ENCODE results near the gene NDUFAF3.
"Not testable (repeated sequence)": the region's sequence is repeated elsewhere in the genome, so short reads cannot be mapped to it uniquely, and the experiment has no call there.

The NDUFAF3 gene

DNA sequence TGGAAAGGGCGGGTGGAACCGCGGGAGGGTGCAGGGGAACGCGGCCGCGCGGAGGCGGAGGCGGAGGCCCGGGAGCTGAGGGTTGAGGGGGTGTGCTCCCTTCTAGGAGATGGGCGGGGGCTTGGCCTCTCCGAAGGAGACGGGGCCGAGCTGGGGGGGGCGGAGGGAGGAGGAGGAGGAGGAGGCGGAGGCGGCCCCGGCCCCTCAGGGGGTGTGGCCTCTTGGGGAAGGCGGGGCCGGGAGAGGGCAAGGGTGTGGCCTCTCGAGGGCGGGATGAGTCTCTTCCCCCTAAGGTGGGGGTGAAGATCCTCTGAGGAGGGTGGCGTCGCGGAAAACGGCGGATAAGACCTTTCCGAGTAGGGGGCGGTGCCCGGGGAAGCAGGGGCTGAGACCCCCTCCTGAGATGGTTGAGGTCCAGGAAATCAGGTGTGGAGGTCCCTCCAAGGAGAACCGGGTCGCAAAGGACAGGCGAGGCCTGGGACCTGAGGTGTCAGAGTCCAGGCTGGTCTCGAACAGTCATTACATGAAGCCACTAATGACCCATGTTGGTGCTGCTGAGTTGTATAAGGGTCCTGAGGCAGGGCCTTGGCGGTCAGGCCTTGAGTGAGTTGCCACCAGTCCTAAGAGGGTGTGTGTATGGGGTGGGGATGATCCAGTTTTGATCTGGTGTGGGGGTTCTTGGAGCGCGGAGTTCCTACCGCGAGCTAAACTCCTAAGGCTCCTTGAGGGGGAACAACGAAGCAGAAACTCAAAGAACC lies 14.0 kb upstream of the NDUFAF3 start:
- H3K4me3 ChIP-seq (ENCODE audit: low read length) = peak overlapping the region; percentile 76
- TF ChIP-seq, protein P1, sequence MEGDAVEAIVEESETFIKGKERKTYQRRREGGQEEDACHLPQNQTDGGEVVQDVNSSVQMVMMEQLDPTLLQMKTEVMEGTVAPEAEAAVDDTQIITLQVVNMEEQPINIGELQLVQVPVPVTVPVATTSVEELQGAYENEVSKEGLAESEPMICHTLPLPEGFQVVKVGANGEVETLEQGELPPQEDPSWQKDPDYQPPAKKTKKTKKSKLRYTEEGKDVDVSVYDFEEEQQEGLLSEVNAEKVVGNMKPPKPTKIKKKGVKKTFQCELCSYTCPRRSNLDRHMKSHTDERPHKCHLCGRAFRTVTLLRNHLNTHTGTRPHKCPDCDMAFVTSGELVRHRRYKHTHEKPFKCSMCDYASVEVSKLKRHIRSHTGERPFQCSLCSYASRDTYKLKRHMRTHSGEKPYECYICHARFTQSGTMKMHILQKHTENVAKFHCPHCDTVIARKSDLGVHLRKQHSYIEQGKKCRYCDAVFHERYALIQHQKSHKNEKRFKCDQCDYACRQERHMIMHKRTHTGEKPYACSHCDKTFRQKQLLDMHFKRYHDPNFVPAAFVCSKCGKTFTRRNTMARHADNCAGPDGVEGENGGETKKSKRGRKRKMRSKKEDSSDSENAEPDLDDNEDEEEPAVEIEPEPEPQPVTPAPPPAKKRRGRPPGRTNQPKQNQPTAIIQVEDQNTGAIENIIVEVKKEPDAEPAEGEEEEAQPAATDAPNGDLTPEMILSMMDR (conservative IDR thresholded peaks at IDR 0.05; ENCODE audit: low read depth, low read length) = no peak

DNA sequence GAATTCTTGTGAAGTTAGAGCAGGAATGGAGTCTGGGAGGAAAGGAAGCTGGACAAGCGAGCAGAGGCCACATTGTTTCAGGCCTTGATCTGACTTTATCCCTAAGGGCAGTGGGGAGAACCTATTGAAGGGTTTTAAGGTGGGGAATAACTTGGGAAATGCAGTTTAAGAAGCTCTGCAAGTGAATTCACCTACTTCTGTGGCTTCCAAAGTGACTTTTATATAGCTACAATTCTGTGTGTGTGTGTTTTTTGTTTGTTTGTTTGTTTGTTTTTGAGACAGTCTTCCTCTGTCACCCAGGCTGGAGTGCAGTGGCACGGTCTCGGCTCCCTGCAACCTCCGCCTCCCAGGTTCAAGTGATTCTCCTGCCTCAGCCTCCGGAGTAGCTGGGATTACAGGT lies 13.3 kb upstream of the NDUFAF3 start:
- peak overlapping the region; percentile 76 for H3K4me3 ChIP-seq (ENCODE audit: low read length)
- not testable (repeated sequence) for DNase-seq (ENCODE audit: low read depth)

More for the DNA sequence above, 14.0 kb upstream of the NDUFAF3 start:
- no peak for DNase-seq (ENCODE audit: low read depth)

GRCh38 chr3:49009396-49009795 lies 12.5 kb upstream of the NDUFAF3 start:
- no peak overlapping the region for H3K4me3 ChIP-seq (ENCODE audit: low read length)
- TF ChIP-seq, protein P1 (conservative IDR thresholded peaks at IDR 0.05; ENCODE audit: low read depth, low read length) = no peak
- DNase-seq (ENCODE audit: low read depth) = no peak

DNA sequence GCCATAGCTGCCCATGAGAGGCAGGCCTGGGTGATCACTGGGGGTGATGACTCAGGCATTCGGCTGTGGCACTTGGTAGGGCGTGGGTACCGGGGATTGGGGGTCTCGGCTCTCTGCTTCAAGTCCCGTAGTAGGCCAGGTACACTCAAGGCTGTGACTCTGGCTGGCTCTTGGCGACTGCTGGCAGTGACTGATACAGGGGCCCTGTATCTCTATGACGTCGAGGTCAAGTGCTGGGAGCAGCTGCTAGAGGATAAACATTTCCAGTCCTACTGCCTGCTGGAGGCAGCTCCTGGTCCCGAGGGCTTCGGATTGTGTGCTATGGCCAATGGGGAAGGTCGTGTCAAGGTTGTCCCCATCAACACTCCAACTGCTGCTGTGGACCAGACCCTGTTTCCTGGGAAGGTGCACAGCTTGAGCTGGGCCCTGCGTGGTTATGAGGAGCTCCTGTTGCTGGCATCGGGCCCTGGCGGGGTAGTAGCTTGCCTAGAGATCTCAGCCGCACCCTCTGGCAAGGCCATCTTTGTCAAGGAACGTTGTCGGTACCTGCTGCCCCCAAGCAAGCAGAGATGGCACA lies 9.4 kb upstream of the NDUFAF3 start:
- DNase-seq (ENCODE audit: low read depth) = no peak
- H3K4me3 ChIP-seq (ENCODE audit: low read length) = no peak overlapping the region
- TF ChIP-seq, protein P1 (conservative IDR thresholded peaks at IDR 0.05; ENCODE audit: low read depth, low read length) = no peak

GRCh38 chr3:49013113-49013737 lies 8.7 kb upstream of the NDUFAF3 start:
- no peak overlapping the region for H3K4me3 ChIP-seq (ENCODE audit: low read length)
- TF ChIP-seq, protein P1 (conservative IDR thresholded peaks at IDR 0.05; ENCODE audit: low read depth, low read length) = no peak
- no peak for DNase-seq (ENCODE audit: low read depth)

GRCh38 chr3:49013738-49014660 lies 7.9 kb upstream of the NDUFAF3 start:
- H3K4me3 ChIP-seq (ENCODE audit: low read length) = no peak overlapping the region
- TF ChIP-seq, protein P1 (conservative IDR thresholded peaks at IDR 0.05; ENCODE audit: low read depth, low read length) = peak; percentile 77
- no peak for DNase-seq (ENCODE audit: low read depth)

GRCh38 chr3:49015072-49015471 lies 6.8 kb upstream of the NDUFAF3 start:
- H3K4me3 ChIP-seq (ENCODE audit: low read length) = no peak overlapping the region
- TF ChIP-seq, protein P1 (conservative IDR thresholded peaks at IDR 0.05; ENCODE audit: low read depth, low read length) = no peak
- no peak for DNase-seq (ENCODE audit: low read depth)

Data from retinal pigment epithelial cell (primary cell).